BE2C (cell line): Measurements from ENCODE around the gene HDAC4.

Experiments used
- DNase-seq: peaks from one replicate; pipeline ENCODE4 v3.0.0-alpha.2; 2020
- H3K27me3 ChIP-seq: fragments of 250-450 bp; sonication (Bioruptor Pico); 2 replicates; pipeline ENCODE4 v1.5.1; 2020; ENCODE audit warnings: mild to moderate bottlenecking
- H3K36me3 ChIP-seq: fragments of 250-450 bp; sonication (Bioruptor Pico); 2 replicates; pipeline ENCODE4 v1.5.1; 2020; ENCODE audit warnings: mild to moderate bottlenecking
- H3K4me1 ChIP-seq: fragments of 250-450 bp; sonication (Bioruptor Pico); 2 replicates; pipeline ENCODE4 v1.5.1; 2020
- H3K4me3 ChIP-seq: 2 replicates; pipeline ENCODE4 v1.5.1; 2011; ENCODE audit warnings: low read depth, low read length
- H3K9me3 ChIP-seq: fragments of 250-450 bp; sonication (Bioruptor Pico); 2 replicates; pipeline ENCODE4 v1.5.1; 2020
- TF ChIP-seq, protein P1 (sequence below): IDR thresholded peaks from 2 replicates; pipeline ENCODE4 v1.5.1; 2012; ENCODE audit warnings: mild to moderate bottlenecking, low read depth, low read length

HDAC4 gene

DNA sequence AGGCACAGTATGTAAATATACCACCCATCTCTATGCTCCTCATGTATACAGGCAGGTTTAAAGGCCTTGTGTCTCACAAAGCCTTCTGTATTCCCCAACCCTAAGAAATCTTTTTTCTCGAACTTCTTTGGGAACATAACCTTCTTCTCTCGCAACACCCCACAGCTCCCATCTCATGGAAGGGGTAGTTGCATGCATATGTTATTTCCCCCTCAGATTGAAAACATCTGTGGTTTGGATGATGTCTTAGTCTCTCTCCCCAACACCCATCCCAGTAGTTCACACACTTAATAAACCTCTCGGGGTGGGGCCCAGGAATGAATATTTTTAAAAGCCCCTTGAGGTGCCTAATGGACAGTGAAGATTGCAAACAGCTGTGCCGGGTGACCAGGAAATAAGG lies 21.0 kb upstream of the HDAC4 start:
- H3K4me3 ChIP-seq, result no peak overlapping the region
- TF ChIP-seq, protein P1, sequence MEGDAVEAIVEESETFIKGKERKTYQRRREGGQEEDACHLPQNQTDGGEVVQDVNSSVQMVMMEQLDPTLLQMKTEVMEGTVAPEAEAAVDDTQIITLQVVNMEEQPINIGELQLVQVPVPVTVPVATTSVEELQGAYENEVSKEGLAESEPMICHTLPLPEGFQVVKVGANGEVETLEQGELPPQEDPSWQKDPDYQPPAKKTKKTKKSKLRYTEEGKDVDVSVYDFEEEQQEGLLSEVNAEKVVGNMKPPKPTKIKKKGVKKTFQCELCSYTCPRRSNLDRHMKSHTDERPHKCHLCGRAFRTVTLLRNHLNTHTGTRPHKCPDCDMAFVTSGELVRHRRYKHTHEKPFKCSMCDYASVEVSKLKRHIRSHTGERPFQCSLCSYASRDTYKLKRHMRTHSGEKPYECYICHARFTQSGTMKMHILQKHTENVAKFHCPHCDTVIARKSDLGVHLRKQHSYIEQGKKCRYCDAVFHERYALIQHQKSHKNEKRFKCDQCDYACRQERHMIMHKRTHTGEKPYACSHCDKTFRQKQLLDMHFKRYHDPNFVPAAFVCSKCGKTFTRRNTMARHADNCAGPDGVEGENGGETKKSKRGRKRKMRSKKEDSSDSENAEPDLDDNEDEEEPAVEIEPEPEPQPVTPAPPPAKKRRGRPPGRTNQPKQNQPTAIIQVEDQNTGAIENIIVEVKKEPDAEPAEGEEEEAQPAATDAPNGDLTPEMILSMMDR, result no peak
- no peaks in the 10 kb centered on the region for H3K4me1 ChIP-seq
- H3K36me3 ChIP-seq, result no peaks in the 10 kb centered on the region
- H3K9me3 ChIP-seq, result no peaks in the 10 kb centered on the region
- no peak for DNase-seq
- peaks cover 3% of the 10 kb centered on the region for H3K27me3 ChIP-seq

DNA sequence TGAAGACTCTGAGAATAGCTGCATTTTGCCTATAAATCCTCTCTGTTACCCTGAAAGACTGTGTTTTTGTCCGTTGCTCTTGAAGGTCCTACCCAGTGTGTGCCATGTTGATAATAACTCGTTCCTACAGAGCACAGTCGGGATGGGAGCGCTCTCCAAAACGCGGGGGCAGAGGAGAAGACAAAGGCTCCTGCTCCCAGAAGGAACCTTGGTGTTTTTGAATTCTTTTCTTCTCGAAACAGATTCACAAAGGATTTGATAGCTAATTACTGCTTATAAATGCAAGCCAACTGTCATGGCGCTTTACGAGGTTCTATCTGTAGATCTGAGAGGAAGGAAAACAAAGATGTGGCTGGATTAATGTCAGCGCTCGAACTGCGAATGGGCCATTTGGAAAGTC lies 19.3 kb upstream of the HDAC4 start:
- DNase-seq, result no peak
- H3K9me3 ChIP-seq, result no peaks in the 10 kb centered on the region
- no peak overlapping the region for H3K4me3 ChIP-seq
- H3K4me1 ChIP-seq, result no peaks in the 10 kb centered on the region
- TF ChIP-seq, protein P1, result no peak
- peaks cover 3% of the 10 kb centered on the region; the same call in 1 of the 2 replicates for H3K27me3 ChIP-seq
- H3K36me3 ChIP-seq, result no peaks in the 10 kb centered on the region

DNA sequence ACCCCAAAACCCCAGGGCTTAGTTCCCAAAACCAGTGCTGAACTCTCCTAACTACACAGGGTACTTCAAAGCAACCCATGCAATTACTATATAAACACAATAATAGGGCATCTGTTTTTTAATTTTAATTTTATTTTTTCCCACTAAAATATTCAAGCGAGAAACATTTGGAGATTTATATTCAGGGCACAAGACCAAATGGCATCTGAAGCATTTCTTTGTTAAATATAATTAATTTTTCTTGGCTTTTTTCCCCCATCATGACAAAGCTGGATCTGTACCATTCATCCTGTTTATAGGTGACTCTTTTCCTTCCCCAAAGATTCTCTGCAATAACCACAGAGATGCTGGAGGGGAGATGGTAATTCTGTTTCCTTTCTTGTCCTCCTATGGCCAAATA lies 18.1 kb upstream of the HDAC4 start:
- Histone ChIP-seq H3K27me3 (peaks cover 3% of the 10 kb centered on the region; the same call in 1 of the 2 replicates), H3K9me3 (no peaks in the 10 kb centered on the region)
- TF ChIP-seq, protein P1, result no peak

DNA sequence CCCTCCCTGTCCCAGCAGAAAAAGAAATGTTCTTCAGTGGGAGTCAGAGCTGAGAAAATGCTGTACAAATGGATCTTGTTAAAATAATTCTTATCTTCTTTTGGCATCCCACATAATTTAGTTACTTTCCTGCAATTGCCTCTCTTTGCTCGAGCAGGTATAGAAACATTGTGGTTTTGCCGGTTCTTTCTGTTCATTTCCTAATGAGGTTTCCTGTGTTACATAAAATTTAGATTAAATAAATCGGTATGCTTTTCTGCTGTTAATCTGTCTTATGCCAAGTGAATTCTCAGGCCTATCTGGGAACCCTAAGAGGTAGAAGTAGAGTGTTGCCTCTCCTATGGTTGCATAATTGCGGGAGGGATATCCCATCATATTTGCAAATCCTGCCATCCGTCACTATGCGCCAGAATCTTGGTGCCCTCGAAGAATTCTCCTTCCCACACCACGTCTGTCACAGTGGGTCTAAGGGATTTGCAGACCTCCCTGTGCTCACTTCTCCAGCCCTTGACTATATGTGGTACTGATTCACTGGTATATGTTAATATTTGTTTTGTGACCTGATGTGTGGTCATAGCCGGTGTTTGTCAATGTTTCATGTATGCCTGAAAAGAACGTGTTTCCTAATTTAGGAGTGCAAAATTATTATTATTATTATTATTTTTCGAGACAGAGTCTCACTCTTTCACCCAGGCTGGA lies 12.2 kb upstream of the HDAC4 start:
- H3K27me3 ChIP-seq, result no peaks in the 10 kb centered on the region
- no peaks in the 10 kb centered on the region for H3K9me3 ChIP-seq
- TF ChIP-seq, protein P1, result no peak
- H3K36me3 ChIP-seq, result no peaks in the 10 kb centered on the region
- no peak for DNase-seq
- no peaks in the 10 kb centered on the region for H3K4me1 ChIP-seq
- no peak overlapping the region for H3K4me3 ChIP-seq

More for the DNA sequence above, 18.1 kb upstream of the HDAC4 start:
- Histone ChIP-seq H3K4me1 (no peaks in the 10 kb centered on the region), H3K4me3 (no peak overlapping the region), H3K36me3 (no peaks in the 10 kb centered on the region)
- DNase-seq, result no peak

DNA sequence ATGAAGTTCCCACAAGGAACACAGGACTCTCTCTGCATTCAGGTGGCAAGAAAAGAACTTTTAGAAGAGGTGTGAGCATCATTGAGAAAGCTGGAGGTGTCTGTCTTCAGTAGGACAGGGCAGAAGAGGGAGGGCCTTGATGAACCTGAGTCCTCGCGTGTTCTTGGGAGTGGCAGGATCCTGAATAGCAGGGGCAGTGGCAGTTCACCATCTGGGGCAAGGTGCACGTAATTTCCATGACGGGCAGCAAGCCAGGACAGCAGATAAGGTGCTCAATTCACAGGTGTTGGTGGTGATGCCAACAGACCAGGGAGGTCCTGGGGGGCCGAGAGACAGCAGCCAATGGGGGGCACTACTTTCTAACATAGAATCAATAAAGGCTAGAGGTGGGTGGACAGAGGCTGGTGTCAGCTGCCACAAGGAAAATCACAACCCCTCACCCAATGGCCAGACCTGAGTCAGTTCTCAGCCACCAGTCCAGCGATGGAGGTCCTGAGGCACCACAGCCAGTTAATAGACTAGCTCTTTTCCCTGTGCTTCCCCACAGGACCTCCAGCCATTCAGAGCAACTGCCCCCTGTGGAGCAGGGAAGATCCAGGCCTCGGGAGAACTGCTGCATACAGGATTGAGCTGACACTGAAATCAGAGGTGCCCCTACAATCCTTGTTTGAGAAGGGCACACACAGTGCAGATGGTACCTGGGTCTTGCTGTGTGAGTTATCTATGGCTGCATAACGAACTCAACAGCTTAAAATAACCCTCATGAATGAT lies 10.9 kb upstream of the HDAC4 start:
- no peak for DNase-seq
- Histone ChIP-seq H3K9me3 (no peaks in the 10 kb centered on the region), H3K4me1 (no peaks in the 10 kb centered on the region), H3K27me3 (no peaks in the 10 kb centered on the region), H3K36me3 (no peaks in the 10 kb centered on the region), H3K4me3 (no peak overlapping the region)
- TF ChIP-seq, protein P1, result no peak

DNA sequence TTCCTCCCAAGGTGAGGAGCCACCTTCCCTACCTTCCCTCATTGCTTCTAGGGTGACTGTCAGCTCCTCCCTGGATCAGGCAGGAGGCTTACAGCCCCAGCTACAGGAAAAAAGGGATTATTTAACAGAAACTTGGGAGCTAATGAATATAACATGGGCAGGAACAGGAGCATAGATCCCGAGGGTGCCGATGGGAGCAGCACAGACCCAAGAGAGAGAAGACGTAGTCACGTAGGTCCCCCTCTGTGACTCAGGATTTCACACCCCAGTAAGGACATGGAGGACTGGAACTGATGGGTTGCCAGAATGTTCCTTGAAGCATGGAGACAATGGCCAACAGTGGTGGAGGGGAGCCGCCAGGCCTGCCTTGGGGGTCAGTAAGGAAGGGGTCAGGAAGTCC lies 10.3 kb upstream of the HDAC4 start:
- Histone ChIP-seq H3K36me3 (no peaks in the 10 kb centered on the region), H3K27me3 (no peaks in the 10 kb centered on the region), H3K4me1 (no peaks in the 10 kb centered on the region), H3K4me3 (no peak overlapping the region), H3K9me3 (no peaks in the 10 kb centered on the region)
- TF ChIP-seq, protein P1, result no peak
- DNase-seq, result no peak
